SK-N-SH (cell line): ENCODE data around the gene WDFY1. TPM values are rescaled to one million over a fixed set of nuclear protein-coding genes. Genes with fewer than 3 reads are reported as not detected.

Source experiments
- CTCF ChIA-PET: fragments of 300-600, 350-600 bp; formaldehyde crosslinking; extraction: SDS; loops from one replicate; lab custom pipeline; 2021; lab: Yijun Ruan, JAX
- POLR2A ChIA-PET: fragments of 350-600 bp; sonication (Branson Sonifier 250); formaldehyde crosslinking; extraction: SDS; loops from one replicate; lab custom pipeline; 2020; ENCODE audit warnings: antibody characterized with exemption, inconsistent platforms; lab: Yijun Ruan, JAX
- DNase-seq: peaks from one replicate; pipeline ENCODE4 v3.0.0; 2012
- H2AFZ ChIP-seq: fragments of 200-600 bp; sonication (generic); 2 replicates; pipeline ENCODE4 v1.8.1; 2016; ENCODE audit warnings: antibody characterized with exemption, mild to moderate bottlenecking, low read depth
- H3F3A ChIP-seq: fragments of 200-600 bp; sonication (generic); replicated peaks from 2 replicates; pipeline ENCODE3; 2016; ENCODE audit warnings: antibody characterized with exemption, mild to moderate bottlenecking; ENCODE audit not compliant: insufficient read depth
- H3K27ac ChIP-seq, 2 experiments: fragments of 200-500 bp in 1 of 2; fragments of 200-600 bp in 1 of 2; sonication (Bioruptor generic) in 1 of 2; sonication (generic), shearing (Covaris generic) in 1 of 2; 2 replicates each; pipeline versions ENCODE4 v1.5.1 to v1.6.1; 2014 to 2016; ENCODE audit warnings: low read depth in 2 of 2, inconsistent platforms in 1 of 2, low read length in 1 of 2, mild to moderate bottlenecking in 1 of 2, mixed read lengths in 1 of 2
- H3K27me3 ChIP-seq: fragments of 200-600 bp; sonication (generic), shearing (Covaris generic); 2 replicates; pipeline ENCODE4 v1.6.1; 2016; ENCODE audit warnings: mixed run types; ENCODE audit not compliant: insufficient read depth
- H3K36me3 ChIP-seq, 2 experiments: fragments of 200-500 bp in 1 of 2; fragments of 200-600 bp in 1 of 2; sonication (Bioruptor generic) in 1 of 2; sonication (generic) in 1 of 2; replicated peaks in 1 of 2; 2 replicates each; pipeline versions ENCODE3 to v1.5.1; 2014 to 2016; ENCODE audit warnings: low read length in 1 of 2, mild to moderate bottlenecking in 1 of 2; ENCODE audit not compliant: insufficient read depth in 2 of 2, control insufficient read depth in 1 of 2
- H3K4me1 ChIP-seq, 2 experiments: fragments of 200-500 bp in 1 of 2; fragments of 200-600 bp in 1 of 2; sonication (Bioruptor generic) in 1 of 2; sonication (generic), shearing (Covaris generic) in 1 of 2; 2 replicates each; pipeline versions ENCODE4 v1.5.1 to v1.6.1; 2014 to 2016; ENCODE audit warnings: low read depth in 1 of 2, low read length in 1 of 2, mixed run types in 1 of 2; ENCODE audit not compliant: insufficient read depth in 2 of 2, control insufficient read depth in 1 of 2
- H3K4me2 ChIP-seq: fragments of 200-600 bp; sonication (generic), shearing (Covaris generic); 2 replicates; pipeline ENCODE4 v1.6.1; 2017; ENCODE audit warnings: mixed run types
- H3K4me3 ChIP-seq, 2 experiments: fragments of 200-500 bp in 1 of 2; fragments of 200-600 bp in 1 of 2; sonication (Bioruptor generic) in 1 of 2; sonication (generic), shearing (Covaris generic) in 1 of 2; 2 replicates each; pipeline versions ENCODE4 v1.5.1 to v1.8.1; 2014 to 2016; ENCODE audit warnings: low read depth in 2 of 2, inconsistent platforms in 1 of 2, low read length in 1 of 2, mild to moderate bottlenecking in 1 of 2, mixed read lengths in 1 of 2, moderate library complexity in 1 of 2
- H3K79me2 ChIP-seq: fragments of 200-600 bp; sonication (generic); 2 replicates; pipeline ENCODE4 v1.8.1; 2017; ENCODE audit warnings: mild to moderate bottlenecking; ENCODE audit not compliant: insufficient read depth
- H3K9ac ChIP-seq: fragments of 200-600 bp; sonication (generic); 2 replicates; pipeline ENCODE4 v1.6.1; 2017; ENCODE audit warnings: mixed run types
- H3K9me2 ChIP-seq: fragments of 200-600 bp; sonication (generic); 2 replicates; pipeline ENCODE4 v1.6.1; 2017; ENCODE audit warnings: mixed run types
- H3K9me3 ChIP-seq: fragments of 200-600 bp; sonication (generic); 2 replicates; pipeline ENCODE4 v1.6.1; 2017; ENCODE audit warnings: mixed run types, mild to moderate bottlenecking, moderate library complexity
- H4K20me1 ChIP-seq: fragments of 200-600 bp; sonication (generic); 2 replicates; pipeline ENCODE4 v1.6.1; 2017; ENCODE audit warnings: mild to moderate bottlenecking, mixed run types; ENCODE audit not compliant: insufficient read depth
- CHD2 ChIP-seq: fragments of 150-350 bp; IDR thresholded peaks from 2 replicates; pipeline ENCODE4 v1.6.1; 2018; ENCODE audit warnings: low read length; ENCODE audit not compliant: partially characterized antibody
- FOSL2 ChIP-seq: IDR thresholded peaks from 2 replicates; pipeline ENCODE4 v1.4.0; 2012; ENCODE audit warnings: low read depth, mild to moderate bottlenecking, moderate library complexity, borderline replicate concordance
- FOXJ3 ChIP-seq: sonication (generic); formaldehyde crosslinking; IDR thresholded peaks from 2 replicates; pipeline ENCODE4 v1.5.1; 2020; ENCODE audit warnings: mild to moderate bottlenecking, missing genetic modification reagents
- GABPA ChIP-seq: IDR thresholded peaks from 2 replicates; pipeline ENCODE4 v1.4.0; 2012; ENCODE audit warnings: low read depth, mild to moderate bottlenecking
- MAX ChIP-seq: IDR thresholded peaks from 2 replicates; pipeline ENCODE4 v1.4.0; 2012; ENCODE audit warnings: low read depth
- MXI1 ChIP-seq: IDR thresholded peaks from 2 replicates; pipeline ENCODE4 v1.6.1; 2012; ENCODE audit warnings: mild to moderate bottlenecking, low read depth, low read length, improper control_type of control experiment
- NFIC ChIP-seq: IDR thresholded peaks from 2 replicates; pipeline ENCODE4 v1.4.0; 2012; ENCODE audit warnings: borderline replicate concordance
- PBX3 ChIP-seq: IDR thresholded peaks from 2 replicates; pipeline ENCODE4; 2012
- POLR2AphosphoS5 ChIP-seq: IDR thresholded peaks from 2 replicates; pipeline ENCODE4 v1.6.1; 2012; ENCODE audit warnings: low read depth, low read length
- RCOR1 ChIP-seq: fragments of 150-350 bp; IDR thresholded peaks from 2 replicates; pipeline ENCODE4 v1.6.1; 2017; ENCODE audit warnings: antibody characterized with exemption, low read length
- REST ChIP-seq: IDR thresholded peaks from 2 replicates; pipeline ENCODE4 v1.6.1; 2012; ENCODE audit warnings: mild to moderate bottlenecking, low read depth, low read length, moderate library complexity
- TCF12 ChIP-seq: IDR thresholded peaks from 2 replicates; pipeline ENCODE4 v1.4.0; 2012
- TEAD4 ChIP-seq: IDR thresholded peaks from 2 replicates; pipeline ENCODE4 v1.4.0; 2012; ENCODE audit warnings: mild to moderate bottlenecking, borderline replicate concordance; ENCODE audit not compliant: insufficient read depth
- USF1 ChIP-seq: IDR thresholded peaks from 2 replicates; pipeline ENCODE4 v1.4.0; 2012; ENCODE audit warnings: low read depth, borderline replicate concordance
- USF2 ChIP-seq: fragments of 150-350 bp; IDR thresholded peaks from 2 replicates; pipeline ENCODE4 v1.6.1; 2017; ENCODE audit warnings: antibody characterized with exemption, low read length, low read depth, borderline replicate concordance
- YY1 ChIP-seq: IDR thresholded peaks from 2 replicates; pipeline ENCODE4 v1.4.0; 2012; ENCODE audit warnings: low read depth, mild to moderate bottlenecking
- ZBTB33 ChIP-seq: IDR thresholded peaks from 2 replicates; pipeline ENCODE4 v1.4.0; 2012; ENCODE audit warnings: low read depth, borderline replicate concordance
- WGBS: methylation state at CpG from one replicate; pipeline ENCODE4 v1.1.6; 2017; ENCODE audit warnings: low lambda C conversion rate; 5-methylcytosine and 5-hydroxymethylcytosine counted together
- polyA plus RNA-seq, 3 experiments: library from polyadenylated mRNA; depleted of rRNA; stranded (reverse); fragments of >200 nt; gene quantifications; 2 replicates each; pipeline ENCODE4 v1.2.3, GENCODE V29; 2012

Gene WDFY1
- polyA plus RNA-seq, 1 of the 3 experiments (the other 2 are of a cell fraction) = 21.7 TPM

- 86% methylated on average over 5 of the region's 5 CpGs for WGBS
- no peak overlapping the region for H3K27ac ChIP-seq
- H3K4me3 ChIP-seq = no peak overlapping the region
- H3K9me3 ChIP-seq = no peaks in the 10 kb centered on the region
- H3K36me3 ChIP-seq = no peaks in the 10 kb centered on the region
- H3K9ac ChIP-seq = no peak overlapping the region
- no peaks in the 10 kb centered on the region; the same call in 1 of the 2 replicates for H3K79me2 ChIP-seq
- ChIA-PET CTCF (interaction anchor here (1.3 kb wide), 1 partner anchor 141 kb away, joined by 5 read pairs; no protein-coding TSS in a partner anchor), POLR2A (no interaction called here)
- H3F3A ChIP-seq = no peaks in the 10 kb centered on the region
- no peak overlapping the region for H3K4me2 ChIP-seq
- H3K27me3 ChIP-seq = no peaks in the 10 kb centered on the region
- DNase-seq = no peak
- H3K4me1 ChIP-seq = peaks cover 0 to 6% of the 10 kb centered on the region in 2 experiments; a peak in 1 of 4 replicates
- no peak for TF ChIP-seq FOSL2
- no peak for TF ChIP-seq TEAD4
- no peak for TF ChIP-seq POLR2AphosphoS5
- no peak for TF ChIP-seq FOXJ3 (CRISPR knock-in tag)
- no peak for TF ChIP-seq NFIC
- H2AFZ ChIP-seq = no peak overlapping the region
- H3K9me2 ChIP-seq = no peaks in the 10 kb centered on the region
- no peaks in the 10 kb centered on the region for H4K20me1 ChIP-seq
These were observed 116.0 kb downstream of the WDFY1 start for GRCh38 chr2:223829128-223829527.

GRCh38 chr2:223828314-223828713 lies 116.8 kb downstream of the WDFY1 start:
- no peak for DNase-seq
- Histone ChIP-seq H3K9ac (no peak overlapping the region), H3K27ac (no peak overlapping the region), H2AFZ (no peak overlapping the region), H3K79me2 (no peaks in the 10 kb centered on the region; the same call in 1 of the 2 replicates), H3K9me3 (no peaks in the 10 kb centered on the region), H4K20me1 (no peaks in the 10 kb centered on the region), H3K4me2 (no peak overlapping the region), H3K4me3 (no peak overlapping the region), H3K36me3 (no peaks in the 10 kb centered on the region), H3K27me3 (no peaks in the 10 kb centered on the region), H3K4me1 (peaks cover 0 to 6% of the 10 kb centered on the region in 2 experiments; a peak in 1 of 4 replicates), H3K9me2 (no peaks in the 10 kb centered on the region), H3F3A (no peaks in the 10 kb centered on the region)
- ChIA-PET CTCF (interaction anchor here (1.1 kb wide), 1 partner anchor 913 kb away, joined by 3 read pairs; no protein-coding TSS in a partner anchor), POLR2A (no interaction called here)
- TF ChIP-seq FOXJ3 (CRISPR knock-in tag) (no peak), TCF12 (no peak), USF1 (no peak), YY1 (no peak), USF2 (no peak), TEAD4 (no peak), PBX3 (no peak), MXI1 (no peak), MAX (no peak), REST (no peak), CHD2 (no peak), RCOR1 (no peak), GABPA (no peak), ZBTB33 (no peak)
- WGBS = 96% methylated on average over 6 of the region's 6 CpGs
